AG04449 (cell line): ENCODE results near the gene COL8A1.
A peak's percentile ranks its signal among the peaks of the same experiment; 100 is the strongest.

Experiments
- CTCF ChIA-PET: fragments of 350-600 bp; formaldehyde crosslinking; extraction: SDS; loops from one replicate; lab custom pipeline; 2021; ENCODE audit warnings: antibody characterized with exemption; lab: Yijun Ruan, JAX
- POLR2A ChIA-PET: fragments of 400-600, 350-600 bp; formaldehyde crosslinking; extraction: SDS; loops from one replicate; lab custom pipeline; 2020; ENCODE audit warnings: antibody characterized with exemption, inconsistent platforms; lab: Yijun Ruan, JAX
- DNase-seq: peaks from one replicate; pipeline ENCODE4 v3.0.0-alpha.2; 2010; ENCODE audit warnings: low read depth, low spot score
- H3K4me3 ChIP-seq: 2 replicates; pipeline ENCODE4 v1.5.1; 2011; ENCODE audit warnings: low read depth, mild to moderate bottlenecking, control low read depth, low read length
- CTCF ChIP-seq: IDR thresholded peaks from one replicate; pipeline ENCODE4 v1.5.1; 2011; ENCODE audit warnings: mild to moderate bottlenecking, moderate library complexity, low read length, control low read depth, inconsistent platforms; ENCODE audit not compliant: insufficient read depth; ENCODE audit errors: missing control alignments

COL8A1 gene

GRCh38 chr3:99842826-99843589 is 204.6 kb downstream of the COL8A1 start:
- no peak for DNase-seq
- POLR2A ChIA-PET = interaction anchor here (1.5 to 1.6 kb wide), 2 partner anchors 36 to 203 kb away, joined by 3 read pairs; no protein-coding TSS in a partner anchor
- peak; percentile 51 for TF ChIP-seq CTCF
- CTCF ChIA-PET = interaction anchor here (0.6 to 2.6 kb wide), 57 partner anchors 10 to 494 kb away, joined by 3 to 45 read pairs (median 4); partner anchors contain the start of gene TBC1D23
- no peak overlapping the region for H3K4me3 ChIP-seq

- POLR2A ChIA-PET = interaction anchor here (0.7 to 1.6 kb wide), 3 partner anchors 35 to 472 kb away, joined by 3 to 4 read pairs (median 3); no protein-coding TSS in a partner anchor
- CTCF ChIA-PET = interaction anchor here (0.6 to 2.6 kb wide), 57 partner anchors 10 to 470 kb away, joined by 3 to 45 read pairs (median 4); partner anchors contain the start of gene TBC1D23
- no peak overlapping the region for H3K4me3 ChIP-seq
- no peak for DNase-seq
- no peak for TF ChIP-seq CTCF
Measured at GRCh38 chr3:99843590-99844258, 205.3 kb downstream of the COL8A1 start.

- TF ChIP-seq CTCF = no peak
- CTCF ChIA-PET = interaction anchor here (1.3 to 2.6 kb wide), 6 partner anchors 8 to 422 kb away, joined by 5 to 45 read pairs (median 15); no protein-coding TSS in a partner anchor
- no peak overlapping the region for H3K4me3 ChIP-seq
- POLR2A ChIA-PET = no interaction called here
- DNase-seq = no peak
Measured at GRCh38 chr3:99845331-99845730, 206.9 kb downstream of the COL8A1 start.

GRCh38 chr3:99845999-99846398 is 207.6 kb downstream of the COL8A1 start:
- POLR2A ChIA-PET = interaction anchor here (0.7 kb wide), 1 partner anchor 187 kb away, joined by 4 read pairs; no protein-coding TSS in a partner anchor
- no peak for DNase-seq
- CTCF ChIA-PET = interaction anchor here (0.7 to 2.1 kb wide), 6 partner anchors 9 to 409 kb away, joined by 3 to 16 read pairs (median 4); no protein-coding TSS in a partner anchor
- TF ChIP-seq CTCF = no peak
- H3K4me3 ChIP-seq = no peak overlapping the region

GRCh38 chr3:99846477-99847160 is 208.2 kb downstream of the COL8A1 start:
- POLR2A ChIA-PET = interaction anchor here (0.6 to 0.7 kb wide), 3 partner anchors 79 to 602 kb away, joined by 4 to 5 read pairs (median 5); no protein-coding TSS in a partner anchor
- CTCF ChIA-PET = interaction anchor here (0.7 to 2.5 kb wide), 10 partner anchors 9 to 408 kb away, joined by 3 to 16 read pairs (median 4); no protein-coding TSS in a partner anchor
- H3K4me3 ChIP-seq = no peak overlapping the region
- TF ChIP-seq CTCF = no peak
- no peak for DNase-seq
